GM12878 (cell line): ENCODE results near the gene RAPSN. TPM values are rescaled to one million over a fixed set of nuclear protein-coding genes. Genes with fewer than 3 reads are reported as not detected.

Source experiments
- CBX3 ChIP-seq: fragments of 200-600 bp; sonication (generic); IDR thresholded peaks from 2 replicates; pipeline ENCODE4 v1.6.1; 2016; ENCODE audit warnings: low read depth, borderline replicate concordance
- CHD2 ChIP-seq: IDR thresholded peaks from 2 replicates; pipeline ENCODE4 v1.6.1; 2011; ENCODE audit warnings: low read depth, low read length, improper control_type of control experiment, borderline replicate concordance
- DPF2 ChIP-seq: fragments of 450-650 bp; IDR thresholded peaks from 2 replicates; pipeline ENCODE4 v1.6.1; 2017; ENCODE audit warnings: mild to moderate bottlenecking
- GATAD2B ChIP-seq: fragments of 450-650 bp; conservative IDR thresholded peaks from 2 replicates; pipeline ENCODE4 v1.6.1; 2017; ENCODE audit warnings: low read depth, mild to moderate bottlenecking, moderate library complexity
- LARP7 ChIP-seq: fragments of 450-650 bp; IDR thresholded peaks from 2 replicates; pipeline ENCODE4 v1.6.1; 2017; ENCODE audit warnings: mild to moderate bottlenecking
- MXI1 ChIP-seq: fragments of 150-350 bp; IDR thresholded peaks from 2 replicates; pipeline ENCODE4 v1.6.1; 2011; ENCODE audit warnings: low read depth, mild to moderate bottlenecking, inconsistent platforms, low read length, improper control_type of control experiment
- POLR2AphosphoS2 ChIP-seq: IDR thresholded peaks from 2 replicates; pipeline ENCODE4 v1.6.1; 2011; ENCODE audit warnings: low read depth, mild to moderate bottlenecking, low read length, improper control_type of control experiment, moderate library complexity
- SMAD5 ChIP-seq: IDR thresholded peaks from 2 replicates; pipeline ENCODE4 v1.6.1; 2016; ENCODE audit warnings: antibody characterized with exemption, low read depth
- YBX1 ChIP-seq: fragments of 450-650 bp; IDR thresholded peaks from 2 replicates; pipeline ENCODE4 v1.6.1; 2016; ENCODE audit warnings: antibody characterized with exemption
- polyA plus RNA-seq, 11 experiments: library from polyadenylated mRNA; depleted of rRNA in 4 of 11; unstranded in 6 of 11; stranded (reverse) in 5 of 11; fragments of >200 nt; fragmentation: Nextera tagmentation in 4 of 11; fragmentation: Illumina TruSeq in 1 of 11; extraction: Ambion mirVana in 4 of 11; extraction: Trizol in 1 of 11; gene quantifications; 1 replicate in 1 of 11; 2 replicates in 10 of 11; pipeline versions ENCODE4 v1.2.1 to v1.2.3, GENCODE V29; 2011 to 2016; ENCODE audit warnings: inconsistent platforms in 2 of 11, missing spikeins in 2 of 11, low read depth in 1 of 11
- total RNA-seq, 4 experiments: library from RNA; depleted of rRNA in 3 of 4; stranded (reverse); fragments of >200 nt in 3 of 4; fragmentation: Illumina TruSeq in 1 of 4; extraction: Trizol in 1 of 4; gene quantifications; 2 replicates each; pipeline versions ENCODE4 v1.2.1 to v1.2.3, GENCODE V29; 2013 to 2021
- TF ChIP-seq, protein P1 (sequence below): fragments of 450-650 bp; IDR thresholded peaks from 2 replicates; pipeline ENCODE4 v1.6.1; 2017; ENCODE audit warnings: antibody characterized with exemption, mild to moderate bottlenecking, moderate library complexity
- TF ChIP-seq, protein P2 (sequence below): fragments of 450-650 bp; IDR thresholded peaks from 2 replicates; pipeline ENCODE4 v1.6.1; 2014; ENCODE audit warnings: mild to moderate bottlenecking
- TF ChIP-seq, protein P3 (sequence below): IDR thresholded peaks from 2 replicates; pipeline ENCODE4 v1.6.1; 2012; ENCODE audit warnings: mild to moderate bottlenecking, low read depth, low read length
- TF ChIP-seq, protein P4 (sequence below): fragments of 150-350 bp; IDR thresholded peaks from 2 replicates; pipeline ENCODE4 v1.6.1; 2016; ENCODE audit warnings: low read depth, low read length
- TF ChIP-seq, protein P5 (sequence below): fragments of 450-650 bp; IDR thresholded peaks from 2 replicates; pipeline ENCODE4 v1.6.1; 2018; ENCODE audit warnings: borderline replicate concordance, mild to moderate bottlenecking; ENCODE audit not compliant: partially characterized antibody

RAPSN gene
- total and polyA plus RNA-seq, 10 of the 15 experiments (the other 5 are each of a cell fraction or from before 2014, with no cell fraction given), result 0.08 to 0.23 (median 0.14) TPM; not detected in 6

DNA sequence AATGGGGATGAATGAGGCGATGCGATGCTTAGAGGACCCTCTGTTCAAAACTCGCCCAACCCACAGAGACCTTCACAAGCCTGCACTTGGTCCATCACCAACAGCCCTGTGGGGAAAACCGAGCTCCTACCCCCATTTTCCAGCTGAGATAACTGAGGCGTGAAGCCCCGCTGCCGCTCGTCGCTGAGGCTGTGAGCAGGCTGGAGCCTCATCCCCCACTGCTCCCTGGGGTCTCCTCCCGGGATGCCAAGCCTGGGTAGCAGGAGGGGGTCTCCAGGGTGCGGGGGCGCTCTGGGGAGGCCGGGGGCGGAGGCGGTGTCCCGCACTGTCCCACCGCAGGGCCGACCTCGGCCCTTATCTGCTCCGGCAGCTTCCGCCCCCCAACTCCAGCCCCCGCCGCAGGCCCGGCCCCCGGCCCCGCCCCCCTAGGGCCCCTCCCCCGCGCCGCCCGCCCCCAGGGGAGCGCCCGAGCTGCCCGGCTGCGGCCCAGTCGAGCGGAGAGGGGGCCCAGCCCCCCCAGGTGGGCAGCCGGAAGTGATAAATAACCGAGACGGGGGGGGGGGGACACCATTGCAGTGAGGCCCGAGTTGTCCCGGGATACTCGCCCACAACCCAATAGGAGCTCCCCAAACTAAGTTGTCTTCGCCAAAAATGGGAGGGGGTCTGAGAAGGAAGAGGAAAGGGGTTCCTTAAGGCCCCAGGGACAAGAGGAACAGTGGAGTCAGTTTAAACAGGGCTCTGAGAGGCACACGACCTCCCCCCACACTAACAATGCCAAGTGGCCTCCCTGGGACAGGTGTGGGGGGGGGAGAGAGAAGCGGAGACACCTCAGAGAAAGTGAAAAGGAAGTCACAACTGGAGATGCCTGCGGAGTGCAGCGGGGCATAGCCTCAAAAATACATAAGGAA lies 48.8 kb downstream of the RAPSN start (continued):
- TF ChIP-seq, protein P1, sequence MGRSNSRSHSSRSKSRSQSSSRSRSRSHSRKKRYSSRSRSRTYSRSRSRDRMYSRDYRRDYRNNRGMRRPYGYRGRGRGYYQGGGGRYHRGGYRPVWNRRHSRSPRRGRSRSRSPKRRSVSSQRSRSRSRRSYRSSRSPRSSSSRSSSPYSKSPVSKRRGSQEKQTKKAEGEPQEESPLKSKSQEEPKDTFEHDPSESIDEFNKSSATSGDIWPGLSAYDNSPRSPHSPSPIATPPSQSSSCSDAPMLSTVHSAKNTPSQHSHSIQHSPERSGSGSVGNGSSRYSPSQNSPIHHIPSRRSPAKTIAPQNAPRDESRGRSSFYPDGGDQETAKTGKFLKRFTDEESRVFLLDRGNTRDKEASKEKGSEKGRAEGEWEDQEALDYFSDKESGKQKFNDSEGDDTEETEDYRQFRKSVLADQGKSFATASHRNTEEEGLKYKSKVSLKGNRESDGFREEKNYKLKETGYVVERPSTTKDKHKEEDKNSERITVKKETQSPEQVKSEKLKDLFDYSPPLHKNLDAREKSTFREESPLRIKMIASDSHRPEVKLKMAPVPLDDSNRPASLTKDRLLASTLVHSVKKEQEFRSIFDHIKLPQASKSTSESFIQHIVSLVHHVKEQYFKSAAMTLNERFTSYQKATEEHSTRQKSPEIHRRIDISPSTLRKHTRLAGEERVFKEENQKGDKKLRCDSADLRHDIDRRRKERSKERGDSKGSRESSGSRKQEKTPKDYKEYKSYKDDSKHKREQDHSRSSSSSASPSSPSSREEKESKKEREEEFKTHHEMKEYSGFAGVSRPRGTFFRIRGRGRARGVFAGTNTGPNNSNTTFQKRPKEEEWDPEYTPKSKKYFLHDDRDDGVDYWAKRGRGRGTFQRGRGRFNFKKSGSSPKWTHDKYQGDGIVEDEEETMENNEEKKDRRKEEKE, result no peak
- TF ChIP-seq GATAD2B (no peak), CBX3 (no peak), CHD2 (no peak; the same call in 1 of the 2 replicates), YBX1 (no peak), SMAD5 (no peak), MXI1 (no peak), DPF2 (peak; percentile 28), POLR2AphosphoS2 (no peak), LARP7 (0 out of 2 replicates have a peak, but pooled peaks have one; percentile 32)
- TF ChIP-seq, protein P2, sequence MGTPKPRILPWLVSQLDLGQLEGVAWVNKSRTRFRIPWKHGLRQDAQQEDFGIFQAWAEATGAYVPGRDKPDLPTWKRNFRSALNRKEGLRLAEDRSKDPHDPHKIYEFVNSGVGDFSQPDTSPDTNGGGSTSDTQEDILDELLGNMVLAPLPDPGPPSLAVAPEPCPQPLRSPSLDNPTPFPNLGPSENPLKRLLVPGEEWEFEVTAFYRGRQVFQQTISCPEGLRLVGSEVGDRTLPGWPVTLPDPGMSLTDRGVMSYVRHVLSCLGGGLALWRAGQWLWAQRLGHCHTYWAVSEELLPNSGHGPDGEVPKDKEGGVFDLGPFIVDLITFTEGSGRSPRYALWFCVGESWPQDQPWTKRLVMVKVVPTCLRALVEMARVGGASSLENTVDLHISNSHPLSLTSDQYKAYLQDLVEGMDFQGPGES, result no peak
- TF ChIP-seq, protein P3, sequence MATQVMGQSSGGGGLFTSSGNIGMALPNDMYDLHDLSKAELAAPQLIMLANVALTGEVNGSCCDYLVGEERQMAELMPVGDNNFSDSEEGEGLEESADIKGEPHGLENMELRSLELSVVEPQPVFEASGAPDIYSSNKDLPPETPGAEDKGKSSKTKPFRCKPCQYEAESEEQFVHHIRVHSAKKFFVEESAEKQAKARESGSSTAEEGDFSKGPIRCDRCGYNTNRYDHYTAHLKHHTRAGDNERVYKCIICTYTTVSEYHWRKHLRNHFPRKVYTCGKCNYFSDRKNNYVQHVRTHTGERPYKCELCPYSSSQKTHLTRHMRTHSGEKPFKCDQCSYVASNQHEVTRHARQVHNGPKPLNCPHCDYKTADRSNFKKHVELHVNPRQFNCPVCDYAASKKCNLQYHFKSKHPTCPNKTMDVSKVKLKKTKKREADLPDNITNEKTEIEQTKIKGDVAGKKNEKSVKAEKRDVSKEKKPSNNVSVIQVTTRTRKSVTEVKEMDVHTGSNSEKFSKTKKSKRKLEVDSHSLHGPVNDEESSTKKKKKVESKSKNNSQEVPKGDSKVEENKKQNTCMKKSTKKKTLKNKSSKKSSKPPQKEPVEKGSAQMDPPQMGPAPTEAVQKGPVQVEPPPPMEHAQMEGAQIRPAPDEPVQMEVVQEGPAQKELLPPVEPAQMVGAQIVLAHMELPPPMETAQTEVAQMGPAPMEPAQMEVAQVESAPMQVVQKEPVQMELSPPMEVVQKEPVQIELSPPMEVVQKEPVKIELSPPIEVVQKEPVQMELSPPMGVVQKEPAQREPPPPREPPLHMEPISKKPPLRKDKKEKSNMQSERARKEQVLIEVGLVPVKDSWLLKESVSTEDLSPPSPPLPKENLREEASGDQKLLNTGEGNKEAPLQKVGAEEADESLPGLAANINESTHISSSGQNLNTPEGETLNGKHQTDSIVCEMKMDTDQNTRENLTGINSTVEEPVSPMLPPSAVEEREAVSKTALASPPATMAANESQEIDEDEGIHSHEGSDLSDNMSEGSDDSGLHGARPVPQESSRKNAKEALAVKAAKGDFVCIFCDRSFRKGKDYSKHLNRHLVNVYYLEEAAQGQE, result no peak
- TF ChIP-seq, protein P4, sequence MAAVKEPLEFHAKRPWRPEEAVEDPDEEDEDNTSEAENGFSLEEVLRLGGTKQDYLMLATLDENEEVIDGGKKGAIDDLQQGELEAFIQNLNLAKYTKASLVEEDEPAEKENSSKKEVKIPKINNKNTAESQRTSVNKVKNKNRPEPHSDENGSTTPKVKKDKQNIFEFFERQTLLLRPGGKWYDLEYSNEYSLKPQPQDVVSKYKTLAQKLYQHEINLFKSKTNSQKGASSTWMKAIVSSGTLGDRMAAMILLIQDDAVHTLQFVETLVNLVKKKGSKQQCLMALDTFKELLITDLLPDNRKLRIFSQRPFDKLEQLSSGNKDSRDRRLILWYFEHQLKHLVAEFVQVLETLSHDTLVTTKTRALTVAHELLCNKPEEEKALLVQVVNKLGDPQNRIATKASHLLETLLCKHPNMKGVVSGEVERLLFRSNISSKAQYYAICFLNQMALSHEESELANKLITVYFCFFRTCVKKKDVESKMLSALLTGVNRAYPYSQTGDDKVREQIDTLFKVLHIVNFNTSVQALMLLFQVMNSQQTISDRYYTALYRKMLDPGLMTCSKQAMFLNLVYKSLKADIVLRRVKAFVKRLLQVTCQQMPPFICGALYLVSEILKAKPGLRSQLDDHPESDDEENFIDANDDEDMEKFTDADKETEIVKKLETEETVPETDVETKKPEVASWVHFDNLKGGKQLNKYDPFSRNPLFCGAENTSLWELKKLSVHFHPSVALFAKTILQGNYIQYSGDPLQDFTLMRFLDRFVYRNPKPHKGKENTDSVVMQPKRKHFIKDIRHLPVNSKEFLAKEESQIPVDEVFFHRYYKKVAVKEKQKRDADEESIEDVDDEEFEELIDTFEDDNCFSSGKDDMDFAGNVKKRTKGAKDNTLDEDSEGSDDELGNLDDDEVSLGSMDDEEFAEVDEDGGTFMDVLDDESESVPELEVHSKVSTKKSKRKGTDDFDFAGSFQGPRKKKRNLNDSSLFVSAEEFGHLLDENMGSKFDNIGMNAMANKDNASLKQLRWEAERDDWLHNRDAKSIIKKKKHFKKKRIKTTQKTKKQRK, result no peak
- TF ChIP-seq, protein P5, sequence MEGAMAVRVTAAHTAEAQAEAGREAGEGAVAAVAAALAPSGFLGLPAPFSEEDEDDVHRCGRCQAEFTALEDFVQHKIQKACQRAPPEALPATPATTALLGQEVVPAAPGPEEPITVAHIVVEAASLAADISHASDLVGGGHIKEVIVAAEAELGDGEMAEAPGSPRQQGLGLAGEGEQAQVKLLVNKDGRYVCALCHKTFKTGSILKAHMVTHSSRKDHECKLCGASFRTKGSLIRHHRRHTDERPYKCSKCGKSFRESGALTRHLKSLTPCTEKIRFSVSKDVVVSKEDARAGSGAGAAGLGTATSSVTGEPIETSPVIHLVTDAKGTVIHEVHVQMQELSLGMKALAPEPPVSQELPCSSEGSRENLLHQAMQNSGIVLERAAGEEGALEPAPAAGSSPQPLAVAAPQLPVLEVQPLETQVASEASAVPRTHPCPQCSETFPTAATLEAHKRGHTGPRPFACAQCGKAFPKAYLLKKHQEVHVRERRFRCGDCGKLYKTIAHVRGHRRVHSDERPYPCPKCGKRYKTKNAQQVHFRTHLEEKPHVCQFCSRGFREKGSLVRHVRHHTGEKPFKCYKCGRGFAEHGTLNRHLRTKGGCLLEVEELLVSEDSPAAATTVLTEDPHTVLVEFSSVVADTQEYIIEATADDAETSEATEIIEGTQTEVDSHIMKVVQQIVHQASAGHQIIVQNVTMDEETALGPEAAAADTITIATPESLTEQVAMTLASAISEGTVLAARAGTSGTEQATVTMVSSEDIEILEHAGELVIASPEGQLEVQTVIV, result no peak
